ENCODE results near the gene BCO2. TPM values are rescaled to one million over a fixed set of nuclear protein-coding genes. Genes with fewer than 3 reads are reported as not detected.

The BCO2 gene
- total and polyA plus RNA-seq, 10 of the 15 experiments (the other 5 are each of a cell fraction or from before 2014, with no cell fraction given) = 0.29 to 1.0 (median 0.57) TPM

DNA sequence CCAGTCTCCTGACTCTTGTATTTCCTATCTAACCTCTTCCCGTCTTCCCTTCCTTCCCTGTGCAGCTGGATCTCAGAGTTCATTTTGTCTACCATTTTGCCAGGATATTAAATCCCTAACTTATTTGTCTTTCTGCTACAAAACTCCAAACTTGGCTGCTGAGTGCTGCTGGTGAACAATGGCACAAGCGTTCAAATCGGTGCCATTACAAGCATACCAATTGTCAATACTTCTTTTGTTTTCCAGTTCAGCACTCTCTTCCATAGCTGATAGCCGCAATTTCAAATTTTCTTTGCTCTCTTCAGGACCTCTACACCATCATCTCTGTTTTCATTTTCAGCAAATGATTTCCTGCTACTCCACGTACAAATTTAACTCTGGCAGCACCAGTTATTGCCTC lies 24.8 kb upstream of the BCO2 start:
- Histone ChIP-seq H2AFZ (ENCODE audit: control insufficient read depth, low read depth, low read length) (no peak overlapping the region), H3K36me3 (ENCODE audit: control insufficient read depth in 2 of 2, insufficient read depth in 2 of 2, low read length in 1 of 2) (no peaks in the 10 kb centered on the region), H3K4me1 (ENCODE audit: control insufficient read depth, insufficient read depth, low read length) (no peaks in the 10 kb centered on the region), H4K20me1 (ENCODE audit: control insufficient read depth, insufficient read depth) (no peaks in the 10 kb centered on the region), H3K9me3 (replicated peaks; ENCODE audit: control insufficient read depth, insufficient read depth, low read length) (no peaks in the 10 kb centered on the region), H3K27me3 (replicated peaks in 1 of 2; ENCODE audit: control insufficient read depth in 2 of 2, insufficient read depth in 2 of 2, low read length in 1 of 2) (no peaks in the 10 kb centered on the region), H3K79me2 (ENCODE audit: control insufficient read depth, insufficient read depth, low read length) (no peaks in the 10 kb centered on the region), H3K27ac (ENCODE audit: control insufficient read depth, insufficient read depth) (no peak overlapping the region), H3K9ac (ENCODE audit: control insufficient read depth, insufficient read depth, low read length) (no peak overlapping the region), H3K4me2 (ENCODE audit: control insufficient read depth, insufficient read depth) (no peak overlapping the region), H3K4me3 (no peak overlapping the region)
- DNase-seq (ENCODE audit: low read depth, low spot score) = no peak
- no TSS peak for BruUV-seq (replicated peaks)
- TF ChIP-seq TCF12 (IDR thresholded peaks at IDR 0.05; ENCODE audit: low read depth, low read length) = no peak
- TF ChIP-seq, protein P1, sequence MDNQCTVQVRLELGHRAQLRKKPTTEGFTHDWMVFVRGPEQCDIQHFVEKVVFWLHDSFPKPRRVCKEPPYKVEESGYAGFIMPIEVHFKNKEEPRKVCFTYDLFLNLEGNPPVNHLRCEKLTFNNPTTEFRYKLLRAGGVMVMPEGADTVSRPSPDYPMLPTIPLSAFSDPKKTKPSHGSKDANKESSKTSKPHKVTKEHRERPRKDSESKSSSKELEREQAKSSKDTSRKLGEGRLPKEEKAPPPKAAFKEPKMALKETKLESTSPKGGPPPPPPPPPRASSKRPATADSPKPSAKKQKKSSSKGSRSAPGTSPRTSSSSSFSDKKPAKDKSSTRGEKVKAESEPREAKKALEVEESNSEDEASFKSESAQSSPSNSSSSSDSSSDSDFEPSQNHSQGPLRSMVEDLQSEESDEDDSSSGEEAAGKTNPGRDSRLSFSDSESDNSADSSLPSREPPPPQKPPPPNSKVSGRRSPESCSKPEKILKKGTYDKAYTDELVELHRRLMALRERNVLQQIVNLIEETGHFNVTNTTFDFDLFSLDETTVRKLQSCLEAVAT (IDR thresholded peaks at IDR 0.05) = no peak
- TF ChIP-seq RAD21 (IDR thresholded peaks at IDR 0.05; ENCODE audit: insufficient read depth, low read depth, low read length) = no peak
- TF ChIP-seq, protein P2, sequence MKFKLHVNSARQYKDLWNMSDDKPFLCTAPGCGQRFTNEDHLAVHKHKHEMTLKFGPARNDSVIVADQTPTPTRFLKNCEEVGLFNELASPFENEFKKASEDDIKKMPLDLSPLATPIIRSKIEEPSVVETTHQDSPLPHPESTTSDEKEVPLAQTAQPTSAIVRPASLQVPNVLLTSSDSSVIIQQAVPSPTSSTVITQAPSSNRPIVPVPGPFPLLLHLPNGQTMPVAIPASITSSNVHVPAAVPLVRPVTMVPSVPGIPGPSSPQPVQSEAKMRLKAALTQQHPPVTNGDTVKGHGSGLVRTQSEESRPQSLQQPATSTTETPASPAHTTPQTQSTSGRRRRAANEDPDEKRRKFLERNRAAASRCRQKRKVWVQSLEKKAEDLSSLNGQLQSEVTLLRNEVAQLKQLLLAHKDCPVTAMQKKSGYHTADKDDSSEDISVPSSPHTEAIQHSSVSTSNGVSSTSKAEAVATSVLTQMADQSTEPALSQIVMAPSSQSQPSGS (IDR thresholded peaks at IDR 0.05; ENCODE audit: low read length) = no peak
- TF ChIP-seq, protein P3, sequence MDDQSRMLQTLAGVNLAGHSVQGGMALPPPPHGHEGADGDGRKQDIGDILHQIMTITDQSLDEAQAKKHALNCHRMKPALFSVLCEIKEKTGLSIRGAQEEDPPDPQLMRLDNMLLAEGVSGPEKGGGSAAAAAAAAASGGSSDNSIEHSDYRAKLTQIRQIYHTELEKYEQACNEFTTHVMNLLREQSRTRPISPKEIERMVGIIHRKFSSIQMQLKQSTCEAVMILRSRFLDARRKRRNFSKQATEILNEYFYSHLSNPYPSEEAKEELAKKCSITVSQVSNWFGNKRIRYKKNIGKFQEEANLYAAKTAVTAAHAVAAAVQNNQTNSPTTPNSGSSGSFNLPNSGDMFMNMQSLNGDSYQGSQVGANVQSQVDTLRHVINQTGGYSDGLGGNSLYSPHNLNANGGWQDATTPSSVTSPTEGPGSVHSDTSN (IDR thresholded peaks at IDR 0.05; ENCODE audit: insufficient replicate concordance, low read depth, low read length) = no peak
- no peak for TF ChIP-seq FOXK2 (IDR thresholded peaks at IDR 0.05)
- no peak for TF ChIP-seq PML (IDR thresholded peaks at IDR 0.05; ENCODE audit: low read length)
- no peak for TF ChIP-seq RUNX3 (IDR thresholded peaks at IDR 0.05; ENCODE audit: low read length)
- TF ChIP-seq, protein P4, sequence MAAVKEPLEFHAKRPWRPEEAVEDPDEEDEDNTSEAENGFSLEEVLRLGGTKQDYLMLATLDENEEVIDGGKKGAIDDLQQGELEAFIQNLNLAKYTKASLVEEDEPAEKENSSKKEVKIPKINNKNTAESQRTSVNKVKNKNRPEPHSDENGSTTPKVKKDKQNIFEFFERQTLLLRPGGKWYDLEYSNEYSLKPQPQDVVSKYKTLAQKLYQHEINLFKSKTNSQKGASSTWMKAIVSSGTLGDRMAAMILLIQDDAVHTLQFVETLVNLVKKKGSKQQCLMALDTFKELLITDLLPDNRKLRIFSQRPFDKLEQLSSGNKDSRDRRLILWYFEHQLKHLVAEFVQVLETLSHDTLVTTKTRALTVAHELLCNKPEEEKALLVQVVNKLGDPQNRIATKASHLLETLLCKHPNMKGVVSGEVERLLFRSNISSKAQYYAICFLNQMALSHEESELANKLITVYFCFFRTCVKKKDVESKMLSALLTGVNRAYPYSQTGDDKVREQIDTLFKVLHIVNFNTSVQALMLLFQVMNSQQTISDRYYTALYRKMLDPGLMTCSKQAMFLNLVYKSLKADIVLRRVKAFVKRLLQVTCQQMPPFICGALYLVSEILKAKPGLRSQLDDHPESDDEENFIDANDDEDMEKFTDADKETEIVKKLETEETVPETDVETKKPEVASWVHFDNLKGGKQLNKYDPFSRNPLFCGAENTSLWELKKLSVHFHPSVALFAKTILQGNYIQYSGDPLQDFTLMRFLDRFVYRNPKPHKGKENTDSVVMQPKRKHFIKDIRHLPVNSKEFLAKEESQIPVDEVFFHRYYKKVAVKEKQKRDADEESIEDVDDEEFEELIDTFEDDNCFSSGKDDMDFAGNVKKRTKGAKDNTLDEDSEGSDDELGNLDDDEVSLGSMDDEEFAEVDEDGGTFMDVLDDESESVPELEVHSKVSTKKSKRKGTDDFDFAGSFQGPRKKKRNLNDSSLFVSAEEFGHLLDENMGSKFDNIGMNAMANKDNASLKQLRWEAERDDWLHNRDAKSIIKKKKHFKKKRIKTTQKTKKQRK (IDR thresholded peaks at IDR 0.05; ENCODE audit: low read depth, low read length) = no peak
- no peak for ATAC-seq
- SMC1A ChIA-PET (ENCODE audit: uncharacterized antibody, unreplicated experiment) = no interaction called here
- intact Hi-C loops (cut with micrococcal nuclease; ENCODE audit: unreplicated experiment) (no loop called here), in situ Hi-C loops (cut with MboI) (no loop called here)
- POLR2A ChIA-PET = no interaction called here
- WGBS (ENCODE audit: insufficient coverage, insufficient replicate concordance, low lambda C conversion rate, missing lambda C conversion rate) = 66% methylated on average over 5 of the region's 5 CpGs
- FAIRE-seq = no peak
- CTCF ChIA-PET = no interaction called here
- RAD21 ChIA-PET (ENCODE audit: unreplicated experiment) = no interaction called here

All from GM12878 (cell line).